DND-41 (cell line): Measurements from ENCODE around the gene RNF217.

ENCODE experiments used
- ATAC-seq: fragments of 200-7000 bp; cut with Tn5 transposase; 3 replicates; pipeline ENCODE4 v1.9.1; 2021; ENCODE audit warnings: low read depth; ENCODE audit not compliant: insufficient read depth
- DNase-seq: peaks from one replicate; pipeline ENCODE4 v3.0.0-alpha.2; 2020
- H2AFZ ChIP-seq: 2 replicates; pipeline ENCODE4 v1.6.0; 2012; ENCODE audit warnings: low read depth, low read length
- H3K27ac ChIP-seq: 2 replicates; pipeline ENCODE4 v1.5.1; 2012; ENCODE audit warnings: low read length, inconsistent platforms
- H3K27me3 ChIP-seq: fragments of 200-600 bp; sonication (generic); 2 replicates; pipeline ENCODE4 v1.6.0; 2012; ENCODE audit warnings: low read length, mild to moderate bottlenecking, inconsistent platforms; ENCODE audit not compliant: insufficient read depth, poor library complexity
- H3K36me3 ChIP-seq: 2 replicates; pipeline ENCODE4 v1.5.1; 2012; ENCODE audit warnings: low read length, inconsistent platforms; ENCODE audit not compliant: insufficient read depth
- H3K4me1 ChIP-seq: 2 replicates; pipeline ENCODE4 v1.5.1; 2012; ENCODE audit warnings: mild to moderate bottlenecking, low read length; ENCODE audit not compliant: insufficient read depth
- H3K4me2 ChIP-seq: 2 replicates; pipeline ENCODE4 v1.6.0; 2012; ENCODE audit warnings: mild to moderate bottlenecking, moderate library complexity, low read length, inconsistent platforms; ENCODE audit not compliant: insufficient read depth
- H3K4me3 ChIP-seq, 2 experiments: fragments of 200-600 bp in 1 of 2; shearing (Covaris generic) in 1 of 2; 2 replicates each; pipeline ENCODE4 v1.5.1; 2012 to 2016; ENCODE audit warnings: inconsistent platforms in 2 of 2, low read length in 2 of 2, mild to moderate bottlenecking in 2 of 2, low read depth in 1 of 2, moderate library complexity in 1 of 2
- H3K79me2 ChIP-seq: 2 replicates; pipeline ENCODE4 v1.6.0; 2012; ENCODE audit warnings: low read length, inconsistent platforms; ENCODE audit not compliant: insufficient read depth
- H3K9ac ChIP-seq: 2 replicates; pipeline ENCODE4 v1.6.0; 2012; ENCODE audit warnings: low read depth, mild to moderate bottlenecking, inconsistent platforms, low read length, moderate library complexity
- H3K9me3 ChIP-seq: 2 replicates; pipeline ENCODE4 v1.5.1; 2012; ENCODE audit warnings: low read length, moderate library complexity, mild to moderate bottlenecking, inconsistent platforms; ENCODE audit not compliant: insufficient read depth, severe bottlenecking
- H4K20me1 ChIP-seq: 2 replicates; pipeline ENCODE4 v1.6.0; 2012; ENCODE audit warnings: low read length; ENCODE audit not compliant: insufficient read depth
- CTCF ChIP-seq: IDR thresholded peaks from 2 replicates; pipeline ENCODE4 v1.5.1; 2012; ENCODE audit warnings: borderline replicate concordance, low read length, moderate library complexity, mild to moderate bottlenecking; ENCODE audit not compliant: poor library complexity, severe bottlenecking; ENCODE audit errors: extremely low read depth
- EZH2 ChIP-seq: IDR thresholded peaks from 3 replicates; pipeline ENCODE4 v1.6.1; 2012; ENCODE audit warnings: borderline replicate concordance, low read depth, mild to moderate bottlenecking, moderate library complexity, low read length, inconsistent platforms; ENCODE audit not compliant: severe bottlenecking

The RNF217 gene

DNA sequence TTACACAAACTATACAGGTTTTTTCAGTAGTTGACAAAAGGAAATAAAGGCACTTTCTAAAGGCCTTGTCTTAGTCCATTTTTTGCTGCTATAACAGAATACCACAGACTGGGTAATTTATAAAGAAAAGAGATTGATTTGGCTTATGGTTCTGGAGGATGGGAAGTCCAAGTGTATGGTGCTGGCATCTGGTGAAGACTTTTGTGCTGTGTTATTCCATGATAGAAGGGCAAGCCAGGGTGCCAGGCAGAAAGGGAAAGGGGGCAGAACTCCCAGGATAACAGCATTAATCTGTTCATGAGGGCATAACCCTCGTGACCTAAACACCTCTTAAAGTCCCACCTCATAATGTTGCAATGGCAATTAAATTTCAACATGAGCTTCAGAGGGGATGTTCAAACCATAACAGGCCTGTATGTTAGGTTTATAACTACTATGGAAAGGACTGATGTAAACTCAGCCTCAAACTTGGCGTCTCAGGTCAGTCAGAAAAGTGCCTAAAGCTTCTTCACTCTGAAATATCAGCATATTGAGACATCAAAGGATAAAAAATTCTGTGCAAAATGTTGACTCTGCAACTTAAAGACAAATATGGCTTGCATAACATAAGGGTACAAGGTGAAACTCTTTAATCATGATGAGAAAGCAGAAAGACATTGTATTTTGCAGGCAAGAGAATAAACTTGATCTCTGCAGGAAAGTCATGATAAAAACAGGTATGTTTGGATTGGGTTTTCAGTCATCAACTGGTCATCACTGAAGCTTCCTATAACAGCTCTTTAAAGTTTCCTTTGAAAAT lies 42.8 kb downstream of the RNF217 start:
- Histone ChIP-seq H3K9ac (no peak overlapping the region), H3K4me3 (no peak overlapping the region), H3K79me2 (no peaks in the 10 kb centered on the region), H3K4me2 (no peak overlapping the region), H3K36me3 (no peaks in the 10 kb centered on the region), H2AFZ (no peak overlapping the region), H3K9me3 (no peaks in the 10 kb centered on the region), H4K20me1 (no peaks in the 10 kb centered on the region), H3K4me1 (no peaks in the 10 kb centered on the region), H3K27ac (no peak overlapping the region), H3K27me3 (no peaks in the 10 kb centered on the region)
- DNase-seq (no peak), ATAC-seq (no peak)
- no peak for TF ChIP-seq CTCF
- no peak for TF ChIP-seq EZH2

- Histone ChIP-seq H3K4me1 (no peaks in the 10 kb centered on the region), H3K4me2 (no peak overlapping the region), H3K36me3 (no peaks in the 10 kb centered on the region), H2AFZ (no peak overlapping the region; the same call in 1 of the 2 replicates), H3K9me3 (no peaks in the 10 kb centered on the region), H3K27ac (no peak overlapping the region), H4K20me1 (no peaks in the 10 kb centered on the region), H3K9ac (no peak overlapping the region), H3K79me2 (no peaks in the 10 kb centered on the region), H3K27me3 (no peaks in the 10 kb centered on the region), H3K4me3 (no peak overlapping the region)
- no peak for TF ChIP-seq EZH2
- no peak for TF ChIP-seq CTCF
- ATAC-seq (no peak), DNase-seq (no peak)
These were observed 46.0 kb downstream of the RNF217 start for GRCh38 chr6:125008261-125008703.

DNA sequence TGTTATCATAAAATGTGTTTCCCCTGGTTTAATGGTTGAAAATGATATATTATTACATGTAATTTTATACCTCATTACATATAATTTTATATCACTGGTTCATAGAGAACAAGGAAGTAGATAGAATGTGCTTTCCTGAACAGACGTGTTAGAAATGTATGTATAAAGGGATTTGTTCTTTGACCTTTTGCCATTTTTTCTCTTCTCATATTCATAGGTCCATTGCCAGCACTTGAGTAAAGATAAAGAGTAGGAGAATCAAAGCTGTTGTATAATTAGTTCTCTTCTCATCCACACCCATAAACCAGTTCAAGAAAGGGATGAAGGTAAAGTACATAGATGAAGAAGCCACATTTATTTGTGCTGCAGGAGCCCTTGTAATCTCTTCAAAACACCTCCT lies 46.7 kb downstream of the RNF217 start:
- no peaks in the 10 kb centered on the region for H3K9me3 ChIP-seq

More for the DNA sequence above, 46.7 kb downstream of the RNF217 start:
- Histone ChIP-seq H3K27ac (no peak overlapping the region), H3K4me3 (no peak overlapping the region), H3K4me2 (no peak overlapping the region), H3K36me3 (no peaks in the 10 kb centered on the region), H3K27me3 (no peaks in the 10 kb centered on the region), H3K9ac (no peak overlapping the region), H2AFZ (no peak overlapping the region), H3K79me2 (no peaks in the 10 kb centered on the region), H3K4me1 (peaks cover 5% of the 10 kb centered on the region), H4K20me1 (no peaks in the 10 kb centered on the region)
- ATAC-seq (no peak), DNase-seq (no peak)
- no peak for TF ChIP-seq CTCF
- no peak for TF ChIP-seq EZH2
